Measurements from ENCODE around the gene MYOF. TPM values are rescaled to one million over a fixed set of nuclear protein-coding genes. Genes with fewer than 3 reads are reported as not detected.

MYOF gene
- total and polyA plus RNA-seq, 3 experiments from 2014 or later, result 57.0 to 62.8 TPM; not detected in 1

DNA sequence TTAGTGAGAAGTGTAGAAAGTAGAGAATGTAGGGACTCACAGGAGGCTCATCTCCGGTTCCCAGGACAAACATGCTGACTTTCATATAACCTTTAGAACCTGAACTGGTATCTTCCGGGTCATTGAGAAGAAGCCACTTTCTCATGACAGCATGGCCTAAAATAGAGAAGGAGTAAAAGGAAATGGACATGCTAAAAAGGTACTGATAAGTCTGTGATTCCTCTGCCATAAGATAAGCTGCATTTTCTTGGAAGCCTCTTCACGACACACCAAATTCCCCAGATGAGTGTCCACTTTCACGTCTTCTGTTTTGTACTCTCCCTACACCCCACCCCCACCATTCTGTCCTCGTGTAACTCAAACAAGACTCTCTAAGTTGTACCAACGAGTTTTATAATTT, 79.9 kb downstream of the MYOF start:
- no peak for DNase-seq
- Histone ChIP-seq H3K27ac (ENCODE audit: low read depth, low read length) (no peak overlapping the region), H3K4me3 (ENCODE audit: low read length) (no peak overlapping the region), H3K4me1 (ENCODE audit: insufficient read depth, low read length) (no peaks in the 10 kb centered on the region), H3K36me3 (ENCODE audit: insufficient read depth, low read length) (no peaks in the 10 kb centered on the region), H3K9me3 (ENCODE audit: low read length) (no peaks in the 10 kb centered on the region), H3K27me3 (ENCODE audit: insufficient read depth, low read length, poor library complexity, severe bottlenecking) (no peaks in the 10 kb centered on the region)
- Mint-ChIP-seq H3K27me3 (peaks cover 5 to 8% of the 10 kb centered on the region in 2 donors), H3K9me3 (no peaks in the 10 kb centered on the region), H3K36me3 (no peaks in the 10 kb centered on the region), H3K27ac (no peak overlapping the region), H3K4me3 (no peak overlapping the region), H3K4me1 (no peaks in the 10 kb centered on the region)
- CTCF ChIA-PET, result no interaction called here
- POLR2A ChIA-PET, result no interaction called here

DNA sequence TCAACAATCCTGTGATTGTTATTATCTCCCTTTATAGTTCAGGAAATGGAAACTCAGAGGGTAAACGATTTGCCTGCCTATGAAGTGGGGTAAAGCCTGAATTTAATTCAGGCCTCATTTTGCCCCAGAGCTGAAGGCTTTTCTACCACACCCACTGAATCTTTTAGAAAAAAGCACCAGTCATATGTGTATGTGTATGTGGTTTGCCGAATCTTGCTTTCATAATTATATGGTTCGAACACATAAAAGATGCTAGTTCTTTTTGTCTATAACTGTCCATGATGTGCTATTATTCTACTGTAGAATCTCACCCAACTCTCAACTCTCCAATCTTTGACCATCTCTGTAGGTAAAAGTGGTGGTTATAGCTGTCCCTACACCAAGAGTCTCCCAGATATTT, 83.6 kb downstream of the MYOF start:
- Histone ChIP-seq H3K27me3 (ENCODE audit: insufficient read depth, low read length, poor library complexity, severe bottlenecking) (no peaks in the 10 kb centered on the region), H3K9me3 (ENCODE audit: low read length) (no peaks in the 10 kb centered on the region), H3K4me1 (ENCODE audit: insufficient read depth, low read length) (no peaks in the 10 kb centered on the region), H3K36me3 (ENCODE audit: insufficient read depth, low read length) (no peaks in the 10 kb centered on the region), H3K4me3 (ENCODE audit: low read length) (no peak overlapping the region), H3K27ac (ENCODE audit: low read depth, low read length) (no peak overlapping the region)
- ChIA-PET POLR2A (no interaction called here), CTCF (no interaction called here)
- no peak for DNase-seq
- H3K36me3 Mint-ChIP-seq, result no peaks in the 10 kb centered on the region
- H3K27me3 Mint-ChIP-seq, result peaks cover 5 to 11% of the 10 kb centered on the region in 2 donors
- H3K4me3 Mint-ChIP-seq, result no peak overlapping the region
- H3K4me1 Mint-ChIP-seq, result no peaks in the 10 kb centered on the region
- no peak overlapping the region for H3K27ac Mint-ChIP-seq
- H3K9me3 Mint-ChIP-seq, result no peaks in the 10 kb centered on the region

DNA sequence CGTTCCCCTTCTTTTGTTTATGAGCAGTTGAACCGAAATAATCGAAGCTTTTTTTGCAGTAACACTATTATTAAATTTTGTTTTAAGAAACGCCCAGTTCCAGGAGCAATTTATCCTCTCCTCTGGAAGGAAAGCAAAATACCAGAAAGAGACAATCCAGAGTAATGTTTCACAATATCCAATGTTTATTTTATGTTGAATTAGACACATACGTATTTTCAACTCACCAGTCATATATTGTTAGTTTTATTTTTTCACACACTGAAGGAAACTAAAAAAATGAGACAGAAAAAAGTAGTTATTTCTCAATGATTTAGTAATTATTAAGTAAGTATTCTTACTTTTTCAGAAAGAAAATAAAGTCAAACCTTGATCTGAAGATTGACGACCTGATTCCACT, 85.1 kb downstream of the MYOF start:
- Mint-ChIP-seq H3K4me1 (no peaks in the 10 kb centered on the region), H3K9me3 (no peaks in the 10 kb centered on the region), H3K27ac (no peak overlapping the region), H3K4me3 (no peak overlapping the region), H3K27me3 (peaks cover 4 to 11% of the 10 kb centered on the region in 2 donors), H3K36me3 (no peaks in the 10 kb centered on the region)
- ChIA-PET POLR2A (no interaction called here), CTCF (no interaction called here)
- Histone ChIP-seq H3K36me3 (ENCODE audit: insufficient read depth, low read length) (no peaks in the 10 kb centered on the region), H3K4me1 (ENCODE audit: insufficient read depth, low read length) (no peaks in the 10 kb centered on the region), H3K4me3 (ENCODE audit: low read length) (no peak overlapping the region), H3K9me3 (ENCODE audit: low read length) (no peaks in the 10 kb centered on the region), H3K27me3 (ENCODE audit: insufficient read depth, low read length, poor library complexity, severe bottlenecking) (no peaks in the 10 kb centered on the region), H3K27ac (ENCODE audit: low read depth, low read length) (no peak overlapping the region)
- no peak for DNase-seq

DNA sequence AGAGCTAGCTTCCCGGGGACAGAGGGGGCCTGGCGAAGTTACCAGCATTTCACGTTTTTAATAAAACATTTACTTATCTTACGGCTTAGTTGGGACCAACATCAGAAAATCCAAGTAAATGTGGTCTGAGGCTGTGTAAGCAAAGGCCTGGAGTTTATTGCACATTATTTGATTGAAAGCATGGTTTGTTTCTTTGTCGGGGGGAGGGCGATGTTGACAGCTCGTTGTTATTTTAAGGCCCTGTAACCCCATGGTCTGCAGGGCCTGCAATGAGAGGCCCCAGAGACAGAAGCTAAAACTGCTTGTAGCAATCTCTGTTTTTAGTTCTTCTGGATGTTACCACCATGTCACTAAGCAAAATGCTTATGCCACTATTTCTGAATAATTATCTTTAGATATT, 88.9 kb downstream of the MYOF start:
- Mint-ChIP-seq H3K9me3 (no peaks in the 10 kb centered on the region), H3K27ac (no peak overlapping the region), H3K4me3 (no peak overlapping the region), H3K36me3 (no peaks in the 10 kb centered on the region), H3K4me1 (no peaks in the 10 kb centered on the region), H3K27me3 (peaks cover 5 to 10% of the 10 kb centered on the region in 2 donors)
- Histone ChIP-seq H3K9me3 (ENCODE audit: low read length) (no peaks in the 10 kb centered on the region), H3K4me1 (ENCODE audit: insufficient read depth, low read length) (no peaks in the 10 kb centered on the region), H3K27ac (ENCODE audit: low read depth, low read length) (no peak overlapping the region), H3K4me3 (ENCODE audit: low read length) (no peak overlapping the region), H3K27me3 (ENCODE audit: insufficient read depth, low read length, poor library complexity, severe bottlenecking) (no peaks in the 10 kb centered on the region), H3K36me3 (ENCODE audit: insufficient read depth, low read length) (no peaks in the 10 kb centered on the region)
- CTCF ChIA-PET, result interaction anchor here (1.8 kb wide), 1 partner anchor 89 kb away, joined by 3 read pairs; the partner anchor contains the start of gene MYOF
- DNase-seq, result no peak
- POLR2A ChIA-PET, result no interaction called here

DNA sequence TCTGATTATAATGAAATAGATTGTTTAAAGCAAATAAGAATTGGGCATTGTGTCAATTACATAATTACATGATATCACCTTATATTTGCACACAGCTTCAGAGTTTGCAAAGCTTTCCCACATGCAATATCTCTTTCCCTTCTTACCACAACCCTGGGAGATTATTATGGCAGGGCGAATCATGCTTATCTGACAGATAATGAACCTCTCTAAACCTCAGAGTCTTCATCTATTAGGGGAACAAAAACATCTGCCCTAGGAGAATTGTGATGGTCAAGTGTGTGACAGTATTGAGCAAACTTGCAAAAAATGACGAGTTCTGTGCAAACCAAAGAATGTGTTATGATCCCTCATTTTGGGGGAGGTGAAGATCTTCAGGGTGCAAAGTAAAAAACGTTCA, 90.0 kb downstream of the MYOF start:
- POLR2A ChIA-PET, result no interaction called here
- Histone ChIP-seq H3K4me1 (ENCODE audit: insufficient read depth, low read length) (peaks cover 8% of the 10 kb centered on the region), H3K36me3 (ENCODE audit: insufficient read depth, low read length) (no peaks in the 10 kb centered on the region), H3K27me3 (ENCODE audit: insufficient read depth, low read length, poor library complexity, severe bottlenecking) (no peaks in the 10 kb centered on the region), H3K9me3 (ENCODE audit: low read length) (no peaks in the 10 kb centered on the region), H3K27ac (ENCODE audit: low read depth, low read length) (no peak overlapping the region), H3K4me3 (ENCODE audit: low read length) (no peak overlapping the region)
- CTCF ChIA-PET, result interaction anchor here (1.7 kb wide), 1 partner anchor 16 kb away, joined by 6 read pairs; no protein-coding TSS in a partner anchor
- H3K27me3 Mint-ChIP-seq, result peaks cover 3% of the 10 kb centered on the region in 2 donors
- no peak overlapping the region for H3K4me3 Mint-ChIP-seq
- no peaks in the 10 kb centered on the region for H3K36me3 Mint-ChIP-seq
- no peak overlapping the region for H3K27ac Mint-ChIP-seq
- H3K9me3 Mint-ChIP-seq, result no peaks in the 10 kb centered on the region
- H3K4me1 Mint-ChIP-seq, result peaks cover 6 to 8% (median 8%) of the 10 kb centered on the region in 3 donors
- DNase-seq, result no peak

DNA sequence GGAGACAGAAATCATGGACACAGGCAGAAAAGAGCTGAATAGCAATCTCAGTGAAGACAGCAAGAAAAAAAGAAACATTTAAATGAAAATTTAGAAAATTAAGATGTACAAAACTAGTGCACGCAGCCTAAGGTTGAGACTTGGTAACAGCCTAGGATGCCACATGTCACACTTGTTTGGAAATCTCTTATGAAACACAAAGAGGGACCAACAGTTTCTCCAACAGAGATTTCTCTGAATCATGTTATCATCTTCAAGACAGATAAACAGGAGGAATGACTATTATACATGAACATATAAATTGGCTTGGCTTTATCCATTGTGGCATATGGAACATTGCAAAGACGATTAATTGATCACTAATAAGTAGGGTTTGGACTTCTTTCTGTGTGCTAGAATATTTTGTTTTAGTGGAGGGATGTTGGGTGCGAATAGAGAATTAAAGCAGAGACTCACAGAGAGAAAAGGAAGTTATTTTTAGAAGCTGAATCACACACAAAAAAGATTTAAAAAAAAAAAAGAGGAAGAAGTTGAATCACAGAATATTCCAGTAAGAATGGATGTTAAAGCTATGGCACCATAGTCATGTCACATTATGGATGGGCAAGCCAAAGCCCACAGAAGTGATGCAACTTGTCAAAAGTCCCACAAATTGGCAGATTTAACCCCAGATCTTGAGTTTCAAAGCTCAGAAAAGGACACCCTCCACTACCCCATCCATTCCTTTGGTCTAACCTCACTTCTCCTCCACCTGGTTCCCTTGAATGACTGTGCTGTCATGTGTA, 91.6 kb downstream of the MYOF start:
- Mint-ChIP-seq H3K4me1 (peaks cover 15 to 21% (median 18%) of the 10 kb centered on the region in 3 donors), H3K9me3 (no peaks in the 10 kb centered on the region), H3K27ac (no peak overlapping the region), H3K4me3 (no peak overlapping the region), H3K36me3 (no peaks in the 10 kb centered on the region), H3K27me3 (peaks cover 2% of the 10 kb centered on the region in 2 donors)
- H3K4me1 ChIP-seq (ENCODE audit: insufficient read depth, low read length), result peaks cover 11% of the 10 kb centered on the region
- H3K9me3 ChIP-seq (ENCODE audit: low read length), result no peaks in the 10 kb centered on the region
- ChIA-PET CTCF (interaction anchor here (1.2 to 1.7 kb wide), 2 partner anchors 14 to 23 kb away, joined by 3 to 6 read pairs; no protein-coding TSS in a partner anchor), POLR2A (no interaction called here)
- H3K27ac ChIP-seq (ENCODE audit: low read depth, low read length), result no peak overlapping the region
- H3K27me3 ChIP-seq (ENCODE audit: insufficient read depth, low read length, poor library complexity, severe bottlenecking), result no peaks in the 10 kb centered on the region
- H3K4me3 ChIP-seq (ENCODE audit: low read length), result no peak overlapping the region
- H3K36me3 ChIP-seq (ENCODE audit: insufficient read depth, low read length), result no peaks in the 10 kb centered on the region
- no peak for DNase-seq

DNA sequence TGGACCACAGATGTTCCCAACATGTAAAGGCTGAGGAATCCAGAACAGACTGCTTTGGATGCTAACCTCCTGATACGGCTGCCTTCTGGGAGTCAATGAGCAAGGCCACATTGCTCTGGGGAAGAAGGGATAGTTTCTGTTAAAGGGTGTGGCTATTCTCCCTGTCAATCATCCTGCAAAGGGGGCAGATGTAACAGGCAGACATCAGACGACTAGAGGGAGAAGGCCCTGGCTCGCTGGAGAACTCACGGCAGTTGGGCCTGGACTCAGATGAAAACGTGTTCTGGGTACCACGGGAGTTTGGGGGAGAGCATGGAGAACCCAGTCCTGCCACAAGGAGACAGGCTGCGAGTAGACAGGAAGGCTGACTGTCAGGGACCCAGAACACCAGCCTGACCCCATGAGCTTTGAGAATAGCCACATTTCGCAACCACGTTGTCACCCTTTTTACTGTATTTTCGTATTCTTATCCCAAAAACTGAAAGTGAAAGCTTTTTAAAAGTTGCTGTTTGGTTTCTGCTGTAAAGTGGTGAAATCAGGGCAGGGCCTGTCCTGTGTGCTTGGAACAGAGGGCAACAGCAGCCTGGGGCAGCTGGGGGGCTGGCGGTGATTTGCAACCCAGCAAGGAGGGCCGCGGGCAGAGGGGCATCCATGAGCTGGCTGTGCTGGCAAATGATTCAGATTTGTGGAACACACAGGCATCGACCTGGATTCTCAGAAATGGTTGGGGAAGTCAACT, 95.3 kb downstream of the MYOF start:
- peak in 2 of 5 donors; percentile 4 to 45 for DNase-seq
- H3K27me3 Mint-ChIP-seq, result peaks cover 0 to 2% of the 10 kb centered on the region in 2 donors
- H3K4me3 Mint-ChIP-seq, result peak overlapping the region; percentile 32 to 81 (median 57)
- CTCF ChIA-PET, result interaction anchor here (0.7 to 2.8 kb wide), 3 partner anchors 10 to 96 kb away, joined by 3 to 10 read pairs (median 8); partner anchors contain the start of gene MYOF
- H3K27ac ChIP-seq (ENCODE audit: low read depth, low read length), result no peak overlapping the region
- H3K27me3 ChIP-seq (ENCODE audit: insufficient read depth, low read length, poor library complexity, severe bottlenecking), result no peaks in the 10 kb centered on the region
- peaks cover 11% of the 10 kb centered on the region for H3K4me1 ChIP-seq (ENCODE audit: insufficient read depth, low read length)
- no peak overlapping the region for H3K4me3 ChIP-seq (ENCODE audit: low read length)
- no peaks in the 10 kb centered on the region for H3K36me3 ChIP-seq (ENCODE audit: insufficient read depth, low read length)
- POLR2A ChIA-PET, result no interaction called here
- no peaks in the 10 kb centered on the region for H3K9me3 ChIP-seq (ENCODE audit: low read length)
- no peaks in the 10 kb centered on the region for H3K9me3 Mint-ChIP-seq
- peak overlapping the region; percentile 48 to 92 (median 78) for H3K27ac Mint-ChIP-seq
- H3K4me1 Mint-ChIP-seq, result peaks cover 15 to 21% (median 18%) of the 10 kb centered on the region in 3 donors
- H3K36me3 Mint-ChIP-seq, result no peaks in the 10 kb centered on the region

DNA sequence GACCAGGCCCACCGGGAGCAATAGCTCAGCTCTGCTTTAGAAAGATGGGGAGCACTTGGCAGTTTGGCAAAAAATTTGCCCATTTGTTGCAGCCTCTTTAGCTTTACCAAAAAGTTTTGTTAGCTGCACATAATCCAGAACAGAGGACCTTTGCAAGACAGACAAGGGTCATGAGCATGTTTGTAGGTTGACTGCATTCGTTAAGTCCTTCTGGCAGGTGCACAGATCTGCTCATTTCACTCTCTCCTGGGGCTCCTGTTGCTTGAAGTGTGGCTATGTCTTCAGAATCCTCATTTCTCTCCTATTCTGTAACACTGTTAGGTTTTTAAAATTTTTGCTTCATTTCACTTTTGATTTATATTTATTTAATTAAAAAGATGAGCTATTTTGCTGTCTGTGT, 96.8 kb downstream of the MYOF start:
- no peak overlapping the region for H3K4me3 ChIP-seq (ENCODE audit: low read length)
- DNase-seq, result no peak
- H3K27me3 ChIP-seq (ENCODE audit: insufficient read depth, low read length, poor library complexity, severe bottlenecking), result no peaks in the 10 kb centered on the region
- H3K27ac ChIP-seq (ENCODE audit: low read depth, low read length), result no peak overlapping the region
- POLR2A ChIA-PET, result no interaction called here
- no peaks in the 10 kb centered on the region for H3K36me3 ChIP-seq (ENCODE audit: insufficient read depth, low read length)
- Mint-ChIP-seq H3K27ac (no peak overlapping the region), H3K4me3 (no peak overlapping the region), H3K36me3 (no peaks in the 10 kb centered on the region), H3K4me1 (peaks cover 15 to 24% (median 18%) of the 10 kb centered on the region in 3 donors), H3K27me3 (no peaks in the 10 kb centered on the region), H3K9me3 (no peaks in the 10 kb centered on the region)
- CTCF ChIA-PET, result interaction anchor here (1.2 to 2.8 kb wide), 3 partner anchors 9 to 100 kb away, joined by 3 to 10 read pairs (median 8); partner anchors contain the start of gene MYOF
- H3K4me1 ChIP-seq (ENCODE audit: insufficient read depth, low read length), result peaks cover 11% of the 10 kb centered on the region
- no peaks in the 10 kb centered on the region for H3K9me3 ChIP-seq (ENCODE audit: low read length)

All from CD8-positive, alpha-beta memory T cell (primary cell).